SK-N-SH (cell line): ENCODE measurements around the gene NPW. TPM values are rescaled to one million over a fixed set of nuclear protein-coding genes. Genes with fewer than 3 reads are reported as not detected.

ENCODE experiments used
- CTCF ChIA-PET: fragments of 300-600, 350-600 bp; formaldehyde crosslinking; extraction: SDS; loops from one replicate; lab custom pipeline; 2021; lab: Yijun Ruan, JAX
- POLR2A ChIA-PET: fragments of 350-600 bp; sonication (Branson Sonifier 250); formaldehyde crosslinking; extraction: SDS; loops from one replicate; lab custom pipeline; 2020; ENCODE audit warnings: antibody characterized with exemption, inconsistent platforms; lab: Yijun Ruan, JAX
- DNase-seq: peaks from one replicate; pipeline ENCODE4 v3.0.0; 2012
- H2AFZ ChIP-seq: fragments of 200-600 bp; sonication (generic); 2 replicates; pipeline ENCODE4 v1.8.1; 2016; ENCODE audit warnings: antibody characterized with exemption, mild to moderate bottlenecking, low read depth
- H3F3A ChIP-seq: fragments of 200-600 bp; sonication (generic); replicated peaks from 2 replicates; pipeline ENCODE3; 2016; ENCODE audit warnings: antibody characterized with exemption, mild to moderate bottlenecking; ENCODE audit not compliant: insufficient read depth
- H3K27ac ChIP-seq, 2 experiments: fragments of 200-500 bp in 1 of 2; fragments of 200-600 bp in 1 of 2; sonication (Bioruptor generic) in 1 of 2; sonication (generic), shearing (Covaris generic) in 1 of 2; 2 replicates each; pipeline versions ENCODE4 v1.5.1 to v1.6.1; 2014 to 2016; ENCODE audit warnings: low read depth in 2 of 2, inconsistent platforms in 1 of 2, low read length in 1 of 2, mild to moderate bottlenecking in 1 of 2, mixed read lengths in 1 of 2
- H3K27me3 ChIP-seq: fragments of 200-600 bp; sonication (generic), shearing (Covaris generic); 2 replicates; pipeline ENCODE4 v1.6.1; 2016; ENCODE audit warnings: mixed run types; ENCODE audit not compliant: insufficient read depth
- H3K36me3 ChIP-seq, 2 experiments: fragments of 200-500 bp in 1 of 2; fragments of 200-600 bp in 1 of 2; sonication (Bioruptor generic) in 1 of 2; sonication (generic) in 1 of 2; replicated peaks in 1 of 2; 2 replicates each; pipeline versions ENCODE3 to v1.5.1; 2014 to 2016; ENCODE audit warnings: low read length in 1 of 2, mild to moderate bottlenecking in 1 of 2; ENCODE audit not compliant: insufficient read depth in 2 of 2, control insufficient read depth in 1 of 2
- H3K4me1 ChIP-seq, 2 experiments: fragments of 200-500 bp in 1 of 2; fragments of 200-600 bp in 1 of 2; sonication (Bioruptor generic) in 1 of 2; sonication (generic), shearing (Covaris generic) in 1 of 2; 2 replicates each; pipeline versions ENCODE4 v1.5.1 to v1.6.1; 2014 to 2016; ENCODE audit warnings: low read depth in 1 of 2, low read length in 1 of 2, mixed run types in 1 of 2; ENCODE audit not compliant: insufficient read depth in 2 of 2, control insufficient read depth in 1 of 2
- H3K4me2 ChIP-seq: fragments of 200-600 bp; sonication (generic), shearing (Covaris generic); 2 replicates; pipeline ENCODE4 v1.6.1; 2017; ENCODE audit warnings: mixed run types
- H3K4me3 ChIP-seq, 2 experiments: fragments of 200-500 bp in 1 of 2; fragments of 200-600 bp in 1 of 2; sonication (Bioruptor generic) in 1 of 2; sonication (generic), shearing (Covaris generic) in 1 of 2; 2 replicates each; pipeline versions ENCODE4 v1.5.1 to v1.8.1; 2014 to 2016; ENCODE audit warnings: low read depth in 2 of 2, inconsistent platforms in 1 of 2, low read length in 1 of 2, mild to moderate bottlenecking in 1 of 2, mixed read lengths in 1 of 2, moderate library complexity in 1 of 2
- H3K79me2 ChIP-seq: fragments of 200-600 bp; sonication (generic); 2 replicates; pipeline ENCODE4 v1.8.1; 2017; ENCODE audit warnings: mild to moderate bottlenecking; ENCODE audit not compliant: insufficient read depth
- H3K9ac ChIP-seq: fragments of 200-600 bp; sonication (generic); 2 replicates; pipeline ENCODE4 v1.6.1; 2017; ENCODE audit warnings: mixed run types
- H3K9me2 ChIP-seq: fragments of 200-600 bp; sonication (generic); 2 replicates; pipeline ENCODE4 v1.6.1; 2017; ENCODE audit warnings: mixed run types
- H3K9me3 ChIP-seq: fragments of 200-600 bp; sonication (generic); 2 replicates; pipeline ENCODE4 v1.6.1; 2017; ENCODE audit warnings: mixed run types, mild to moderate bottlenecking, moderate library complexity
- H4K20me1 ChIP-seq: fragments of 200-600 bp; sonication (generic); 2 replicates; pipeline ENCODE4 v1.6.1; 2017; ENCODE audit warnings: mild to moderate bottlenecking, mixed run types; ENCODE audit not compliant: insufficient read depth
- ELF1 ChIP-seq: IDR thresholded peaks from 2 replicates; pipeline ENCODE4 v1.4.0; 2012
- FOSL2 ChIP-seq: IDR thresholded peaks from 2 replicates; pipeline ENCODE4 v1.4.0; 2012; ENCODE audit warnings: low read depth, mild to moderate bottlenecking, moderate library complexity, borderline replicate concordance
- GABPA ChIP-seq: IDR thresholded peaks from 2 replicates; pipeline ENCODE4 v1.4.0; 2012; ENCODE audit warnings: low read depth, mild to moderate bottlenecking
- NFIC ChIP-seq: IDR thresholded peaks from 2 replicates; pipeline ENCODE4 v1.4.0; 2012; ENCODE audit warnings: borderline replicate concordance
- POLR2AphosphoS5 ChIP-seq: IDR thresholded peaks from 2 replicates; pipeline ENCODE4 v1.6.1; 2012; ENCODE audit warnings: low read depth, low read length
- SIN3A ChIP-seq: IDR thresholded peaks from 2 replicates; pipeline ENCODE4 v1.6.1; 2012; ENCODE audit warnings: low read depth, mild to moderate bottlenecking, low read length, moderate library complexity, borderline replicate concordance
- USF1 ChIP-seq: IDR thresholded peaks from 2 replicates; pipeline ENCODE4 v1.4.0; 2012; ENCODE audit warnings: low read depth, borderline replicate concordance
- ZBTB33 ChIP-seq: IDR thresholded peaks from 2 replicates; pipeline ENCODE4 v1.4.0; 2012; ENCODE audit warnings: low read depth, borderline replicate concordance
- WGBS: methylation state at CpG from one replicate; pipeline ENCODE4 v1.1.6; 2017; ENCODE audit warnings: low lambda C conversion rate; 5-methylcytosine and 5-hydroxymethylcytosine counted together
- polyA plus RNA-seq, 3 experiments: library from polyadenylated mRNA; depleted of rRNA; stranded (reverse); fragments of >200 nt; gene quantifications; 2 replicates each; pipeline ENCODE4 v1.2.3, GENCODE V29; 2012
- TF ChIP-seq, protein P1 (sequence below): IDR thresholded peaks from 2 replicates; pipeline ENCODE4 v1.6.1; 2012; ENCODE audit warnings: mild to moderate bottlenecking, low read depth, low read length, moderate library complexity

NPW gene
- polyA plus RNA-seq, 1 of the 3 experiments (the other 2 are of a cell fraction) = 1.1 TPM

GRCh38 chr16:2061023-2061422 is 41.4 kb downstream of the NPW start (continued):
- TF ChIP-seq ZBTB33 (no peak), ELF1 (no peak), FOSL2 (no peak)

- H3K9ac ChIP-seq = no peak overlapping the region
- H3K9me3 ChIP-seq = no peaks in the 10 kb centered on the region
- DNase-seq = no peak
- H3K27ac ChIP-seq = no peak overlapping the region
- H3K27me3 ChIP-seq = no peaks in the 10 kb centered on the region
- no peak overlapping the region for H3K4me2 ChIP-seq
- H3K4me1 ChIP-seq = no peaks in the 10 kb centered on the region
- POLR2A ChIA-PET = no interaction called here
- no peaks in the 10 kb centered on the region for H3K9me2 ChIP-seq
- H3K4me3 ChIP-seq = no peak overlapping the region
- no peaks in the 10 kb centered on the region for H3K79me2 ChIP-seq
- CTCF ChIA-PET = interaction anchor here (0.8 to 2.0 kb wide), 3 partner anchors 14 to 79 kb away, joined by 4 to 6 read pairs (median 5); partner anchors contain the start of genes NTHL1 and TSC2
- 90% methylated on average over 4 of the region's 13 CpGs for WGBS
- no peak overlapping the region for H2AFZ ChIP-seq
- TF ChIP-seq GABPA (no peak), NFIC (no peak), POLR2AphosphoS5 (no peak), SIN3A (no peak), USF1 (no peak), ZBTB33 (no peak)
- TF ChIP-seq, protein P1, sequence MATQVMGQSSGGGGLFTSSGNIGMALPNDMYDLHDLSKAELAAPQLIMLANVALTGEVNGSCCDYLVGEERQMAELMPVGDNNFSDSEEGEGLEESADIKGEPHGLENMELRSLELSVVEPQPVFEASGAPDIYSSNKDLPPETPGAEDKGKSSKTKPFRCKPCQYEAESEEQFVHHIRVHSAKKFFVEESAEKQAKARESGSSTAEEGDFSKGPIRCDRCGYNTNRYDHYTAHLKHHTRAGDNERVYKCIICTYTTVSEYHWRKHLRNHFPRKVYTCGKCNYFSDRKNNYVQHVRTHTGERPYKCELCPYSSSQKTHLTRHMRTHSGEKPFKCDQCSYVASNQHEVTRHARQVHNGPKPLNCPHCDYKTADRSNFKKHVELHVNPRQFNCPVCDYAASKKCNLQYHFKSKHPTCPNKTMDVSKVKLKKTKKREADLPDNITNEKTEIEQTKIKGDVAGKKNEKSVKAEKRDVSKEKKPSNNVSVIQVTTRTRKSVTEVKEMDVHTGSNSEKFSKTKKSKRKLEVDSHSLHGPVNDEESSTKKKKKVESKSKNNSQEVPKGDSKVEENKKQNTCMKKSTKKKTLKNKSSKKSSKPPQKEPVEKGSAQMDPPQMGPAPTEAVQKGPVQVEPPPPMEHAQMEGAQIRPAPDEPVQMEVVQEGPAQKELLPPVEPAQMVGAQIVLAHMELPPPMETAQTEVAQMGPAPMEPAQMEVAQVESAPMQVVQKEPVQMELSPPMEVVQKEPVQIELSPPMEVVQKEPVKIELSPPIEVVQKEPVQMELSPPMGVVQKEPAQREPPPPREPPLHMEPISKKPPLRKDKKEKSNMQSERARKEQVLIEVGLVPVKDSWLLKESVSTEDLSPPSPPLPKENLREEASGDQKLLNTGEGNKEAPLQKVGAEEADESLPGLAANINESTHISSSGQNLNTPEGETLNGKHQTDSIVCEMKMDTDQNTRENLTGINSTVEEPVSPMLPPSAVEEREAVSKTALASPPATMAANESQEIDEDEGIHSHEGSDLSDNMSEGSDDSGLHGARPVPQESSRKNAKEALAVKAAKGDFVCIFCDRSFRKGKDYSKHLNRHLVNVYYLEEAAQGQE = no peak
- TF ChIP-seq, all 33 proteins: peak for 0
- peaks cover 8 to 69% of the 10 kb centered on the region in 2 experiments for H3K36me3 ChIP-seq
- no peaks in the 10 kb centered on the region for H4K20me1 ChIP-seq
- H3F3A ChIP-seq = no peaks in the 10 kb centered on the region
Observed at GRCh38 chr16:2061526-2061925, 41.9 kb downstream of the NPW start.
